Upper lobe of left lung (tissue), 4 donors: ENCODE measurements around the gene CDH8.

Source experiments
- EP300 ChIP-seq, 4 donors: sonication (generic); formaldehyde crosslinking; IDR thresholded peaks; one replicate each; pipeline ENCODE4 v1.5.1; 2017; ENCODE audit warnings: antibody characterized with exemption in 4 of 4, control low read depth in 2 of 4
- POLR2A ChIP-seq, 4 donors: fragments of 450-650 bp; IDR thresholded peaks; one replicate each; pipeline ENCODE4 v1.5.1; 2016 to 2017; ENCODE audit warnings: antibody characterized with exemption in 4 of 4, mild to moderate bottlenecking in 2 of 4
- TF ChIP-seq, protein P1 (sequence below), 6 experiments: fragments of 450-650 bp in 4 of 6; fragments of 200-600 bp in 2 of 6; sonication (generic) in 2 of 6; IDR thresholded peaks; one replicate each; pipeline ENCODE4 v1.5.1; 2016 to 2019; ENCODE audit warnings: antibody characterized with exemption in 6 of 6

DNA sequence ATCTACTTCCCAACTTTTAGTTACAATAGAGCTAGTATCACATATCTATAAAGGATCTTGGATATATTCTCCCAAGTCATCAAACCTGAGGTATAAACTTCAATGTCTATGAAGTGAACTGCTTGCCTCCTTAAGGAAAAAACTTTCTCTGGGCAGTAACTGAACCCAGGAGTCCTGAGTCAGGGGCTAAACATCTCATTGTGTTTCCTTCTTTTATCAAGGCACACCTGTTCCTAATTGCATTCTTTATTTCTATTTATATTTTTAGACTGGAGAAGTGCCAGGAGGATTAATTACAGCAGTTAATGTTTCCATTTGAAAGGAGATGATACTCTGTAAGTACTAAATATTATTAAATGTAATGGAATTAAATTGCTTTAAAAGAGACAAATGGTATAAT is 98.6 kb downstream of the CDH8 start:
- TF ChIP-seq, protein P1, sequence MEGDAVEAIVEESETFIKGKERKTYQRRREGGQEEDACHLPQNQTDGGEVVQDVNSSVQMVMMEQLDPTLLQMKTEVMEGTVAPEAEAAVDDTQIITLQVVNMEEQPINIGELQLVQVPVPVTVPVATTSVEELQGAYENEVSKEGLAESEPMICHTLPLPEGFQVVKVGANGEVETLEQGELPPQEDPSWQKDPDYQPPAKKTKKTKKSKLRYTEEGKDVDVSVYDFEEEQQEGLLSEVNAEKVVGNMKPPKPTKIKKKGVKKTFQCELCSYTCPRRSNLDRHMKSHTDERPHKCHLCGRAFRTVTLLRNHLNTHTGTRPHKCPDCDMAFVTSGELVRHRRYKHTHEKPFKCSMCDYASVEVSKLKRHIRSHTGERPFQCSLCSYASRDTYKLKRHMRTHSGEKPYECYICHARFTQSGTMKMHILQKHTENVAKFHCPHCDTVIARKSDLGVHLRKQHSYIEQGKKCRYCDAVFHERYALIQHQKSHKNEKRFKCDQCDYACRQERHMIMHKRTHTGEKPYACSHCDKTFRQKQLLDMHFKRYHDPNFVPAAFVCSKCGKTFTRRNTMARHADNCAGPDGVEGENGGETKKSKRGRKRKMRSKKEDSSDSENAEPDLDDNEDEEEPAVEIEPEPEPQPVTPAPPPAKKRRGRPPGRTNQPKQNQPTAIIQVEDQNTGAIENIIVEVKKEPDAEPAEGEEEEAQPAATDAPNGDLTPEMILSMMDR (IDR thresholded peaks at IDR 0.05): no peak
- no peak for TF ChIP-seq POLR2A (IDR thresholded peaks at IDR 0.05)
- no peak for TF ChIP-seq EP300 (IDR thresholded peaks at IDR 0.05)
